NCI-H510A (cell line): ENCODE results near the gene SDF4.

Experiments
- DNase-seq: peaks from one replicate; lab custom pipeline; 2025; lab: John Stamatoyannopoulos, UW

SDF4 gene

DNA sequence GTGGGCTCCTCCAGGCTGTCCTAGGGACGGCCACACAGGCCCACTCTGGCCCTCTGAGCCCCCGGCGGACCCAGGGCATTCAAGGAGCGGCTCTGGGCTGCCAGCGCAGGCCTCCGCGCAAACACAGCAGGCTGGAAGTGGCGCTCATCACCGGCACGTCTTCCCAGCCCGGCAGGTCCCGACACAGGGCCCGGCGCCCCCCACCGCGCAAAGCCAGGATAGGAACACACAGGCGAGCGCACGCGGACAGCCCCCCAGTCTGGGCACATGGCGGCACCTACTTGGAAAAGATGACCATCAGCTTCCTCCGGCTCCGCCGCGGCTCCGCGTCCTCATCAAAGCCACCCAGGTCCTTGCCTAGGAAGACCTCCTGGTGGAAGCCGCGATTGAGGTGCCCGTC, 3.6 kb downstream of the SDF4 start:
- no peak for DNase-seq

DNA sequence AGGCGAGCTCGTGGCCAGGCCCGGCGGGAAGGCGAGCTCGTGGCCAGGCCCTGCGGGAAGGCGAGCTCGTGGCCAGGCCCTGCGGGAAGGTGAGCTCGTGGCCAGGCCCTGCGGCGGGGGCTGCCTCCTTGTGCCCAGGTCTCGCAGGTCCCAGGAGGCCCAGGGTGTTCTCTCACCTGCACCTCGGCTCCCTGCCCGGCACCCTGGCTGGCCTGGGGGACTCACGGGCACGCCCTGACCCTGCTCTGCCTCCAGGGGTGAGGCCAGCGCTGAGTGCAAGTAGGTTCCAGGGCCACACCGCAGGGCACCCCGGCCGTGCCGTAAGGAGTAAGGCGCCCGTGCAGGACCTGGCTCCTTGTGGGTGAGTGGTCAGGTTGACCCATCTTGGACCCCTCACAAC, 4.4 kb downstream of the SDF4 start:
- no peak for DNase-seq

DNA sequence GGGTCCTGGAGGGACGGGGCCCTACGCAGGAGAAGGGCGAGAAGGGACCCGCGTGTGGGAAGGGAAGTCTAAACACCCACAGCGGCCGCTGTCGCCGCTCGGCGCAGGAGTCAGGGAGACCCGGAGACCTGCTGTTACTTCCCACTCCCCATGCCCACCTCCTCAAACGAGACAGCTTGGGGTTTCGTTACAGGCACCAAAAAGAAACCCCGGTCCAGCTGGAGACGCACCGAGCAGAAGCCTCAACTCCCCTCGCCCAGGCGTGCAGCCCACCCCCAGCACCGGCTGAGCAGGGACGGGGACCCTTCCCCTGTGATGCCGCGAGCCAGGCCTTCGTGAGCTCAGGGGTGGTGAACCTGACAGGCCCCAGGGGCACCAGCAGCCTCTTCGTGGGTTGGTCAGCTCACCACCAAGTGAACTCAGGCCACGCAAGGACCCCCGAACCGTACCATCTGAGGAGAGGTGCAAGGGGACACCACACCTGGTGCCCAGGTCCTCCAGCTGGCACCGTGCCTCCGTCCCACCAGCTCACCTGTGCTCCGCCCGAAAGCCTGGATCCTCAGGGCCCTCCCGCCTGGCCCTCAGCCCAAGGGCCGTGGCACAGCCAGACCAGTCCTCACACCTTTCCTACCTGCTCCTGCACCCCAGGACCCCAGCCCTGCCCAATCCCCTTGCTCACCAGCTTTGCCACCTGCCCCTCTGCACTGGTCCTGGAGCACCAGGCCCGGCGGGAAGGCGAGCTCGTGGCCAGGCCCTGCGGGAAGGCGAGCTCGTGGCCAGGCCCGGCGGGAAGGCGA, 5.0 kb downstream of the SDF4 start:
- DNase-seq = no peak

DNA sequence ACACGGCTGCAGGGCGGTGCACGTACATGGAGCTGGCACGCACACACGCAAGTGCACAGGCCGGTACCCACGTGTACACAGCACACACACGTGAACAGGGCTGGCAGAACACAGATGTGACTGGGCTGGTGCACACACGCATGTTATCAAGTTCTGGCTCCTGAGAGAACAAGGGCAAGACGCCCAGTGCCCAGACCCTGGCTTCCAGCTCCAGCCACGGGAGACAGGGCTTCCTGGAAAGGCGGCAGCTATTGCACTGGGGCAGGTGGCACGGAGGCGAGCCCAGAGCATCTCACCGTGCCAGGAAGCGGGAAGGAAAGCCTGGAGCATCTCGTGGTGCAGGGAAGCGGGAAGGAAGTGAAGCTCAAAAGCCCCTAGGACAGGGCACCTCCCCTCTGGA, 5.9 kb downstream of the SDF4 start:
- DNase-seq = no peak

DNA sequence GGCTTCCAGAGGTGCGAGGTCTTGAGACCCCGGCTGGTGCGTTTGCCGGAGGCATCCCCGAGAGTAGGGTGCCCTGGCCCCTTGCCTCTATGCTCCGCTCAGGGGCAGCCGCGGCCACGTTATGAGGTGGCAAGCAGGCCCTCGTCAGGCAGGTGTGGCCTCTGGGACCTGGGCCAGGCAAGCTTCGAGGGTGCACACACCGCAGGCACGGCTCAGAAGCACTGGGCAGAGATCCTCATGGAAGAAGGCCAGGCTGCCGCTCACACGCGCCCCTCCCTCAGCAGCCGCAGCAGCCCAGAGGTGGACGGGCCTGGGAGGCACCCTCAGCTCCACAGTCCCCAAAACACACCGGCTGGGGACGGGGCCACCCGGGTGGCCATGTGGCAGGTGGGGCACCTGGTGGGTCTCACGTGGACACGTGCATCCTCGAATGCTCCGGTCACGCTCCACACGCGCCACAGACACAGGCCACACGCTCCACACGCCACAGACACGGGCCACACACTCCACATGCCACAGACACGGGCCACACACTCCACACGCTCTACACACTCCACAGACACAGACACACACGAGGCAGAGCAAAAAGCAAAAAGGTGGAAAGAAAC, 6.5 kb downstream of the SDF4 start:
- DNase-seq = no peak

DNA sequence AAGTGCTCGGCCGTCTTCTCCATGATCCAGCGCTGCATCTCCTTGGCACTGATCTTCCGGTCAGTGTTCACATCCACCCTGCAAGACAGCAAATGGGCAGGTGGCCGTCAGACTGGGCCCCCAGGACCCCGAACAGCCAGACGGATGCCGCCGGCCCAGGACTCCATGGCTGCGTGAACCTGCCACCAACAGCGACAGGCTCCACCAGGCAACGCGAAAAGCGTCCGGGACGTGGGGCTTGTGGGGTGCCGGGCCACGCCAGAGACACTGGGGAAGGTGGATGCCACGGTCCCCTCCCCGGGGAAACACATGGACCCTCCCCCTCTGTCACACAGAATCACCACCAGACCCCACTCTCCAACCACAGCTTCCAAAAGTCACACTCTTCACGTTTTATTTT, 7.9 kb downstream of the SDF4 start:
- no peak for DNase-seq

DNA sequence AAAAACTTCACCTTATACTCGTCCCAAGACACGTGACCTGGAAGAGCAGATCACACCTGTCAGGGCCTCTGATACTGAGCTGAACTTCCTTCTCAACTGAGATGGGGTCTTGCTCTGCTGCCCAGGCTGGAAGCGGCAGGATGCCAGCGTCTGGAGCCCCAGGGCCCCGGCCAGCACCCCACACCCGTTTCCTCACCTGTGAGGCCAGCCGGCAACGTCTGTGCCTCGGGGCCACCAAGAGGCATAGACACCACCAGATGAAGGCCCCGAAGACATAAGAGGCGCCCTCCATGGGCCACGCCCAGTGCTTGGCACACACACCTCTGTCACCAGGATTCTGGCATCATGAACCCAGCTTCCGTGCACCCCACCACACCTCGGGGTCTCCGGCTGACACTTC, 8.5 kb downstream of the SDF4 start:
- DNase-seq = no peak

DNA sequence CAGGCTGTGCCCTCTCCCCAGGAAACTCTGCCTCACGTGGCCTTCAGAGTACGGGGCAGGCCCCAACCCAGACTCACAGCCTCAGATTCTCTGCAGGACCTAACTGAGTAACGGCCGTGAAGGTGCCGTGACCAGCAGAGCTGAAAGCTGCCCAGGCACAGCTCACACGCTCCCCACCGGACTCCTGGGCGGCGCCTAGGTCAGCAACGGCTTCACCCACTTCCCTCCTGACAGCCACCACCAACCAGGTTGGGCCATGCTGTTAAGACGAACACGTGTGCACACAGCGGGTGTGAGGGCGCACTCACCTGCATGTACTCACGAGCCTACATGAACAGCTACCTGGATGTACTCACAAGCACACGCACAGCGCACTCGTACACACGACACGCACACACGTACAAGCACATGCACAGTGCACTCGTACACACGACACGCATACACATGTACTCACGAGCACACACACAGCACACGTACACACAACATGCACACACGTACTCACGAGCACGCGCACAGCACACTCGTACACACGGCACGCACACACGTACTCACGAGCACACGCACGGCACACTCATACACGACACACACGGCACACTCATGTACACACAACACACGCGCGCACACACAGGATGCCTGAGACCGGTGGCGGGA, 9.1 kb downstream of the SDF4 start:
- DNase-seq = no peak

DNA sequence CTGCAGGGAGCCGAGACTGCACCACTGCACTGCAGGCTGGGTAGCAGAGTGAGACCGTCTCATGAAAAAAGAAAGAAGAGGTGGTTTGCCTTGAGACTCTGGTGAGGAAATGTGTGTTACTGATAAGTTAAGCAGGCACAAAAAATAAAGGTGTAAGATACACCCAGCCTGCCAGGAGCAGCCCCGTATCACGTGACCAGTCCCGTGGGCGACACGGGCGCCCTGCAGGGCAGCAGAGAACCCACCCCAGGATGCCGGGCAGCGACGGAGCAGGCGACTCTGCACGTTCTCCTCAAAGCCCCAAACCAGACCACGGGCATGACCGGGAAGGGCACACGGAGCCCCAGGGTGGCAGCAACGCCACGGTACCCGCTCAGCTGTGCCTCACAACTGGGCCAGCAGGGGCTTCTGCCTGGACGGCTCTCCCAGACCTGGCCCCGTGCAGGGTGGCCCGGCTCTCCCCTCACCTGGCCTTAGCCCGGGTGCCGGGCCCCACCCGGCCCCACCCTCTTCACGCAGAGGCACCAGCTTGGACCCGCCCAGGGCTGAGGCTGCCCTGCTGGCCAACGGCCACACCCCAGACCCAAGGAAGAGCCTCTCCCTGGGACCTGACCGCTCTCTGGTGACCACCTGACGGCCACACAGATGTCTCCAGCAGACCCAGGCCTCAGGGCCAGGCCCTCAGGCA, 9.8 kb downstream of the SDF4 start:
- DNase-seq = no peak

DNA sequence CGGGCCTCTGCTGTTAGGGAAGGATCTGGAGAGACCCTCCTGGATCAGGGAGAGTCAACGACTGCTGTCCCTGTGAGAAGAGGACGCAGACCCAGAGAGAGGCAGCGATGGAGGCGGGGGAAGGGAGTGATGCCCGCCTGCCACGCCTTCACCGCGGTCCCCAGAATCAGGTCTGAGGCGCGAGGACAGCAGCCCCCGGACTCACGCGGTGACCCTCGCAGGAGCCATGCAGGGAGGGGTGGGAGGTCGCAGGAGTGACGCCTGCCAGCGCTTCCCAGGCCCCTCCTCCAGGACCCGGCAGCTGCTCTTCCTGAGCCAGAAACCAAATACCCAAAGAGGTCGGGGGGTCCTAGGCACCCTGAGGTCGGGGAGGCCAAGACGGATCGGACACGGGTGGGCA, 11.6 kb downstream of the SDF4 start:
- no peak for DNase-seq

DNA sequence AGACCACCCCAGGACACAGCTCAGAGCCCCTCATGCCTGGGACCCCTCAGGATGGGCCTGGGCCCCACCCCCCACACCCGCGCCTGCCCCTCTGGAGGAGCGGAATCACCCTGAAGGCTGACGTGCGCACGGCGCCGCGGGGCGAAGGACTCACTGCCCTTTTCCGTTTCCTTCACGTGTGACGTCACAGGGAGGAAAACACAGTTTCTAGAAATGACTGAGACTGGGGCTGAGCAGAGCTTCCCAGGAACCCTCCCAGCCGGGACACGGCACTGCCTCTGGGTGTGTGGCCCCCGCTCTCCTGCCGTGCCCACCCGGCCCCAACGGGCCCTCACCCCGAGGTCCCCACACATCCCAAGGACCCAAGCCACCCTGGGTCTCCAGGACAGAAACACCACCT, 12.5 kb downstream of the SDF4 start:
- DNase-seq = no peak

DNA sequence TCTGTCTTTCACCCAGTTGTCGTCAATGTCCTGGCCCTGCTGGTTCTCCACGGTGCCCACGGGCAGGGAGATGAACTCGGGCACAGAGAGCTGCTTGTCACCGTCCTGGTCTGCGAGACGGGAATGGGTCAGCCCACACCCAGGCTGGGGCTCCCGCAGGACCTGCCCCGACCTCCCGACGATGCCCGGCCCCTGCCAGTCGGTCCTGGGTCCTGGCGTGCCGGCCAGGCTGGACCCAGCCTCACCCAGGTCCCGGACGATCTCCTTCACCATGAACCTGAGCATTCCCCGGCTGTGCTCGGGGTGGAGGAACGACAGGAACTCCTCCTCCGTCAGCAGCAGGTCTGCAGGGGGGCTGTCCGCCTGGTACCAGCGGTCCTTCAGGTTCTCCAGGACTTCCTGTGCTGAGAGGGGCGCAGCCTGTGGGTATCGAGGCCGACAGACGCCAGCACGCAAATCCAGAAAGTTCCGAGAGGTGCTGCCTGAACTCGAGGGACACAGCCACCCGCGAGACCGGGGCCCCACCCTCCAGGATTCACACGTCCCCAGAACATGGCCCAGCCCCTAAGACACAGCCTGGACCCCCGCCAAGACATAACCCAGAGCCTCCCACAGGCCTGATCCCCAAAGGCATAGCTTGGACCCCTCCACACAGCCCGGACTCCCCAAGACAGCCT, 13.1 kb downstream of the SDF4 start:
- no peak for DNase-seq

DNA sequence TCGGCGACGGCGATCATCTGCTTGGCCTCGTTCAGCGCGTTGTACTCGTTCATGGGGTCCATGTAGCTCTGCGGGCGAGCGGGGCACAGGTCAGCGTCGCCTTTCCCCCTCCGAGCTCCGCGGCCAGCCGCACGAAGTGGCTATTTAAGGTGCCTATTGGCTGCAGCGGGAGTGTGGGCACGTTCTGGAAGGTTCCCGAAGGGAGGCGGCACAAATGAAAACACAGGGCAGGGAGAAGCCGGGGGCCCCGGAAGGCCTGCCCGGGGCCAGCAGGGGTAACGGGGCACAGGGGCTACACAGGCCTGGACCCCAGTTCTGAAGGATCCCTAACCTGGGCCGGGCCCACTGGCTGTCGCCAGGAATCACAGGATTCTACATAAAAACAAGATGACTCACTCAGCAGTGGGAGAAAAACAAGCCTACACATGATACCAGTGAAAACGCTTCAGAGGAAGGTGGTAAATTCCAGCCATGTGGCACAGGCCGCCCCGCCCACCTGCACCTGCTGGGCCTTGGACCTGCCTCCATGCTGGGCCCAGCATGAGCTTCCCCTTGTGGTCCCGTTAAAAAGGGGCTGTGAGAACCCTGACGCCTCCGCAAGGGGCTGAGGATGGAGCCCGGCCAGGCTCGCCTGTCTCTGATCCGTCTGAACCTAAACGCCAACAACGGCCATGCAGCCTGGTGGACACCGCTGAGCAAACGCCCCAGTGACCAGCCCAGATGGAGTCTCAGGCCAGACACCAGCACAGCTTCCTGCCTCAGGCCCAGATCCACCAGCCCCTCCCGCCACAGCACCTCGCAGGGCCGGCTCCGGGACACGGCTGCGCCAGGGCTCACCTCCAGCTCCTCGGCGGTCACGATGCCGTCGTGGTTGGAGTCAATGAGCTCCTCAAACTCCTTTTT, 13.9 kb downstream of the SDF4 start:
- no peak for DNase-seq

DNA sequence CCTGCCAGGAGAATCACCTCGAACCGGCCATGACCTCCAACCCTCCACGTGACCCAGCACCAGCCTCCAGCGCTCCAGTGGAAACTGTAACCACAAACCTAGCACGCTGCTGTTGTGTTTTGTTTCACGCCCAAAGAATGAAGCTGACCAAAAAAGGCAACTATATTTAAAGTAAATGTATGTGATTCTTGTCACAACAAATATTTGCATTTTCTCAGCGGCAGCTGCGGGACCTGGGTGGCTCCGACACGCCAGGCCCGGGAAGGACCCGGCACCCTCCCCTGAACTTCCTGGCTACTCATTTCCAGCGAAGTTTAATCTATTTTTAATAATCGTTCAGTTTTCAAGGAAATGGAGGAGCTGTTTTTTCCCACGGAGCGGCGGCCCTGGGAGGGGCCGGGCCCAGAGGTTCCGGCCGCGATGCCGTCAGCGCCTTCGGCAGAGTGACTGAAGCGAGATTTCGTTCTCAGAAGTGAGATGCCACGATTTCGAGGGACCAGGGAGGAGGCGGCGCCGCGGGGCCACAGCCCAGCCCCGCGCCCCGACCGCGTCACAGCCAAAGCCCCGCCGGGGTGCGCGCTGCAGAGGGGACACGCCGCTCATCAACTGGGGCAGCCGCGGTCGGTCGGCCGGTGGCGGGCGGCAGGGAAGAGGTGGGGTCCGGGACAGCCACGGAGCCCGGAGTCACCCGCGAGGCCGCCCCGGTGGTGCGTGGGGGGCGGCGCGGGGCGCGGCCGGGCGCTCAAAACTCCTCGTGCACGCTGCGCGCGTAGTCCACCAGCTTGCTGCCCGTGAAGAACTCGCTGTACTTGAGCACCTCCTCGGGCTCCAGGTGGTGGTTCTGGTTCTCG, 14.8 kb downstream of the SDF4 start:
- no peak for DNase-seq

DNA sequence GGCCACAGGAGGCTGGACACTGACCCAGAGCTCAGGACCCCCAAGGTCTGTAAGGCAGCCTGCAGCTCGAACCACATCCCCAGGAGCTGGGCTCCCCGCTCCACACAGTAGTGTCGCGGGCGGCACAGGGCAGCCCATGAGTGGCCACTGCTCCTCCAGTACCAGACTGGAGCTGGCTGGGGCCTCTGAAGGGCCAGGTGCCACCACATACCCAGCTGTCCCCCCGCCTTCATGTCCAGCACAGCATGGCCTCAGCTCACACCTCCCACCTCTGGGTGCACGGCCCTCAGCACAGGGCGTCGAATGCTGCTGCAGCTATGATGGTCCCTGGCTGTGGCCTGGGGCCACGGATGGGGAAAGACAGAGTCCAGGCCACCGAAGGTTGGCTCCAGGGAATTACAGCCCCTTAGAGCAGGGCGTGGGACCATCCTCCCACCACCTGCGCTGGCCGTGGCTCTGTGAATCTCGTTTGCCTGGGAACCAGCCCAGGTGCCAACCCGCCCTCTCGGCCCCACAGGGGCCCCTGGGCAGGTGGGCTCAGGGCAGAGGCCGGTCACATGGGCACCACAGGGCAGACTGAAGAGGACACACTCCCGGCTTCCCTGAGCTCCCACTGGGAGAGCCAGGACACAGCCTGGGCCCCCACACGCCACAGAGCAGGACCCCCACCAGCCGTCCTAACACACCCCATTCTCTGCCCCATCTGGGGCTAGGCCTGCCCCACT, 15.8 kb downstream of the SDF4 start:
- no peak for DNase-seq

DNA sequence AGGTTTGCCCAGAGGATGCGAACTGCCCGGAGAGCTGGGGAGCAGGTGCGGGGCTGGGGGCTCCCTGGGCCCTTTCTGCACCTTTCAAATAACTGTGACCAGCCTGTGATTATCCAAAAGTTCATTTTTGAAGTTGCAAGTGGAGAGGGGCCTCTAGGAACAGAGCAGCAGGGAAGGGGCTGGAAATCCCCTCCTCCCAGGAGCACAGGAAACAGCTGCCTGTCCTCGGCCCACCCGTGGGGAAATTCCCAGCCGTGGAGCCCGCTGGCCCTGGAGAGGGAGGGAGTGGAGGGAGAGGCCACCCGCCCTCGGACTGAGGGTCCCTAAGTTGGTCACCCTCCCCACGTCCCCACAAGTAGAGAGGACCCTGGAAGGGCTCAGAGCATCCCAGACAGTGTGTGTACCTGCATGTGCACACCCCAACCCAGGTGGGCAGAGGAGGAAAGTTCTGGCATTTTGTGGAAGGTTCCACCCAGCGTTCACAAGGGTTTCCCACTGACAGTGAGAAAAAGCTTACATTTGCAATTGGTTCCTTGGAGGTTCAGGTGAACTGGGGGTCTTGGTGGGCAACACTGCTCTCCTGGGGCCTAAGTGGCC, 16.6 kb downstream of the SDF4 start:
- DNase-seq = no peak

DNA sequence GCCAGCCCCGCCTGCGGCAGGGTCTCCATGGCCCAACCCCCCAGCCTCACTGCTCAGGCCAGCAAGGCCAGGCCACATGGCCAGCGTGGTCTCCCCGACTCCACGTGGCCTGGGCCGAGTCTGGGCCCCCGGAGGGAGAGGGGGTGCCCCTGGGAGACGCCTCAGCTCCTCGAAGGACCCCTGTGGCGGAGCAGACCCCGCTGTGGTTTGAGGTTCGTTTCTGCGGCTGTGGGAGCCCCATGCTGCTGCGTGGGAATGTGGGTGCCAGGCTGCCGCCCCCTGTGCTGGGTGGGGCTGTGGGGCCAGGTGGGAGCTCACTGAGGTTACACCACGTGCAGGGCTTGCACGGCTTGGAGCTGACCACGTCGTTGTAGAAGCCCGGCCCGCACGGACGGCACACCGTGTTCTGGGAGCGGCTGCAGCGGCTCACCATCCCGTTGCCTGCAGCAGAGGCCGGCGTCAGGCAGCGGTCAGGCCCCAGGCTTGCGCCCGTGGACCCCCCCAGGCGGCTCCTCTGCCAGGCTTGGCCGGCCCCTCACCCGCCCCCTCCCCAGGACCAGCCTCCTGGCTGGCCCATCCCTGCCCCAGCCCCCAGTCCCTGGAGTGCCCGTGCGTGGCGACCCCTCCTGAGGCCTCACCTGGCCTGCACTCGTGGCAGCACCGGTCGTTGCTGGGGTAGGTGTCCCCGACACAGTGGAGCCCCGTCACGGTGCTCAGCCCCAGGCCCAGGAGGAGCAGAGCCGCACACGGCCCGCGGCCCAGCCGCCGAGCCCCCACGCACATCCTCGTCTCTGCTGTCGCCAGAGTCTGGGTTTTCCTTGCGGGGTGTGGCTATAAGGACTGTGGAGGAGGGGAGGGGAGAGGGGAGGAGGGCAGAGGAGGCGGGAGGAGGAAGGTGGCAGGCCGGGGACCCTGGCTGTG, 18.2 kb downstream of the SDF4 start, which contains the start of gene TNFRSF4:
Gene TNFRSF4 (minus strand): TSS at position 809 of the 921 bp plus-strand sequence. CDS start 26 bp downstream, at position 783.
- no peak for DNase-seq

DNA sequence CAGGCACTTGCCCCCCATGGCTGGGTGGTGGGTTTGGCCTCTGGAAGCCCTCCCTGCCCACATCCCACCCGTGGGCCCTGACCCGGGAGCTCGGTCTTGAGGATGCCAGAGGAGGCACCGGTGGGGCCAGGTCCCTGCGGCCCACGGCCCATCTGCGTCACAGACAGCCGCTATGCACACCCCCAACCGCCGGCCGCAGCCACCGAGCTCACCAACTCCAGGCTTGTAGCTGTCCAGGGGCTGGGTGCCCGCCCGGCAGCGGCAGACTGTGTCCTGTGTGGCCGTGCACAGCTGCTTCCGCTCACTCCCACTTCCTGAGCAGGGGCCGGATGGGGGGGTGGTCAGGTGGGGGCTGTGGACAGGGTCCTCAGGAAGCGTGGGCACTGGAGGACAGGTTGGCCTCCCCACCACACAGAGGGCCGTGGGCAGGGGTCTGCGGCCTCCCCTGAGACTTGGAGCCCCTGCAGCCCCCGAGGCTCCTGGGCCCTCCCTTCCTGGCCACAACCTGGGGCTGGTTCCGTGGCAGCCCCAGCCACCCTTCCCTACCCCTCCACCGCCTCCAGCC, 18.9 kb downstream of the SDF4 start:
- no peak for DNase-seq
